HG02885 (cell line): ENCODE results near the gene PPID.
A peak's percentile ranks its signal among the peaks of the same experiment; 100 is the strongest.
"Not testable (repeated sequence)": the region's sequence is repeated elsewhere in the genome, so short reads cannot be mapped to it uniquely, and the experiment has no call there.

Experiments
- ATAC-seq: cut with Tn5 transposase; IDR thresholded peaks from one replicate; pipeline ENCODE4 v1.9.1; 2021; ENCODE audit warnings: mild to moderate bottlenecking; ENCODE audit not compliant: unreplicated experiment, poor library complexity

The PPID gene

DNA sequence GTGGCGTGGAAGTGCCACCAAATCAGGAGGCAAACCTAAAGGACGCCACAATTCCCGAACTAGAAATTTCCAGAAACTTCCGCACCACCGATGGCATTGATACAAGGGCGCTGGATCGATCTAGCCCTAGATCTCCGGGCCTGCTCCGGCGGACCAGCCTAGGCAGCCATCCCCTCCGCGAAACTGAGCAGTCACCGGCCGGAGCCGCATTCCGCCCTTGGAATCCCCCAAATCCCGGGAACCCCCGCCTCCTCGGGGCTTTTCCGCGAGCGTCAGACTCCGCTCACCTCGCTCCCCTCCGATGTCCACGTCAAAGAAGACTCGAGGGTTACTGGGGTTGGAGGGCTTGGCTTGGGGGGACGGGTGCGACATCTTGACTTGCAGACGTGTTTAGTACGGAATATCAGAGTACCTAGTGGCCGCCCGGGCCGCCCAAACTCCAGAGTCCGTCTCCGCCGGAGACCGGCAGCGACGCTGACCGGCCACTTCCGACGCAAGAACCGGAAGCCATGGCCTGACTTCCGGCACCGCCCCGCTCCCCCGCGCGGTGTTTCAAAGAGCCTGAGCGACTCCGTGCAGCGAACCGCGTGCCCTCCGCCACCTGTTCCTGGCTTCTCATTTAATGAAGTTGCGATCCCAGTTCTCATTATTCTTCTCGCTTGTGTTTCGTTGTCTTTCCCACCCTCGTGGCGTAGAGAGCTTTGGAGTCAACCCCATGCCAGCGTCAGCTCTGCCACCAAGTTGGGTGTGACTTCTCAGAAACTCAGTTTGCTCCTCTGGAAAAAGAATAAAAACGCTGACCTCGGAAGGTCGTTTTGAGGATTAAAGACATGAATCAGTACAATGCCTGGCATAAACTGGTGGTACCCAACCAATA, at the start of gene PPID:
Gene PPID (minus strand): TSS at position 480 of the 877 bp plus-strand sequence. CDS start 108 bp downstream, at position 372.
- peak; percentile 99 for ATAC-seq

DNA sequence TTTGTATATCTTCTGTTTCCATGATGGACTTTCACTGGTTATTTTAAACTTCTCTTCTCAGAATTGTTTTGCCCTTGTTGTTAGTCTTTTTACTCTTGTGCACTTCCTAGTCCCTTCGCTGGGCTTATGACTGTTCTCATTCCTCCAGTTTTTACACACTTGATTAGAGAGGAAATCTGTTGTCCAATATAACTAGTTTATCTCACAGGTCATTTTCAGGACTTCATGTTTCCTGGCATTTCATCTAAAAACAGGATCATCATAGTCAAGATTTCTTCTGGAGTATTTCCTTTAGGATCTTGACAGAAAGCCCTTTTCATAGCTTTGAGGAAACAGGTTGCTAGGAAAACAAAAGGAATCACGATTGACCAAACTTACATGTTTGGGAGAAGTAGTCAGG, 48.6 kb upstream of the PPID start:
- ATAC-seq = no peak

- no peak for ATAC-seq
Measured at GRCh38 chr4:158770671-158771070, 47.5 kb upstream of the PPID start.

GRCh38 chr4:158769175-158769921, 46.2 kb upstream of the PPID start:
- ATAC-seq = peak; percentile 33

DNA sequence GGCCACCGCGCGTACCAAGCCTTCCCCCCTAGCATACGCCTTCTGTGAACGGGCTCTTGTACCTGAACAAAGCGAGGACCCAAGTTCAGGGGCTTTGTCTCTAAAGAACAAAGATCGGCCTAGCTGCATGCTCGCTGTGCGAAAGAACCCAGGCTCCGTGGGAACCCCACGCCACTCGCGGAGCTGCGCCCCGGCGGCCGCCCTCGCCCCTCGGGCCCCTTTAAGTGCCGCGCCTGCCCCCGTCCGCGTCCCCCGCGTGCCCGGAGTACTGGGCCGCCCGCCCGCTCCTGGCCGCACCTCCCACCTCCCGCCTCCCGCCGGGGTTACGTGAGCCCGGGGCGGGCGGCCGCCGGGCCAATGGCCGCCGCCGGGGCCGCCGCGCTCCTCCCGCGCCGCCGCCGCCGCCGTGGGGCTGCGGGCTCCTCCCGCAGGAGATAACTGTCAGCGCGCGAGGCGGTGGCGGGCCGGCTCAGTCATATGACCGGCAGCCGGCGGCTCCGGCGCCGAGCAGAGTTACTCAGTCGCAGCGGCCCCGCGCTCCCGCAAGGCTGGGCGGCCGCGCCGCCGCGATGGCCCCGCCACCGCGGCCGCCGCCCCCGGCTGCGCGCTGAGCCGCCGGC, 45.5 kb upstream of the PPID start, which contains the start of gene FNIP2:
Gene FNIP2 (plus strand): TSS at position 472 of the 620 bp plus-strand sequence. CDS start 187 bp downstream, outside the sequence.
- ATAC-seq = peak; percentile 88

GRCh38 chr4:158767451-158767850, 44.3 kb upstream of the PPID start:
- no peak for ATAC-seq

GRCh38 chr4:158766434-158767044, 43.3 kb upstream of the PPID start:
- no peak for ATAC-seq

GRCh38 chr4:158763462-158763861, 40.3 kb upstream of the PPID start:
- no peak for ATAC-seq

GRCh38 chr4:158762553-158762952, 39.4 kb upstream of the PPID start:
- no peak for ATAC-seq

DNA sequence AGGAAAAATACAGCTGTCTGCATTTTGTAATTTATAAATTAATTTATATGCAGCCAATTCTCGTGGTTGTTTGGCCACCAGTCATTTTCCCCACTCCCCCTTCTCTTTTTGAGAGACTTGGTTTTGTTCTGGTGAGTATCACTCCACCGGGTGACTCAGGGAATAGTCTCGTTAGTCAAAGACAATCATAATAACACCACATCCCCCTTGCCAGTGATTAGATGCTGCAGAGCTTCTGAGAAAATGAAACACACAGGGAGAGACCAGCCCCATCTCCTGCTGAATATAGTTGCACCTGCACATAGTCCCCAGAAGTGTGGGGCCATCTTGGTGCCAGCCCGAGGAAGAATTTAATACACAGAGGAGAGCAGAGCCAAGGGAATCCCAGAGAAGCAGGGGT, 37.7 kb upstream of the PPID start:
- ATAC-seq = no peak

DNA sequence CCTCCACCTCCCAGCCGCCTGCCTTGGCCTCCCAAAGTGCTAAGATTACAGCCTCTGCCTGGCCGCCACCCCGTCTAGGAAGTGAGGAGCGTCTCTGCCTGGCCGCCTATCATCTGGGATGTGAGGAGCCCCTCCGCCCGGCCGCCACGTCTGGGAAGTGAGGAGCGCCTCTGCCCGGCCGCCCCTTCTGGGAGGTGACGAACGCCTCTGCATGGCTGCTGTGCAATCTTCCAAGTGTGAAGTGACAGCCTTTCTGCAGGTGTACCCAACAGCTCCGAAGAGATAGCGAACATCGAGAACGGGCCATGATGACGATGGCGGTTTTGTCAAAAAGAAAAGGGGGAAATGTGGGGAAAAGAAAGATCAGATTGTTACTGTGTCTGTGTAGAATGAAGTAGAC, 36.3 kb upstream of the PPID start:
- ATAC-seq = not testable (repeated sequence)

DNA sequence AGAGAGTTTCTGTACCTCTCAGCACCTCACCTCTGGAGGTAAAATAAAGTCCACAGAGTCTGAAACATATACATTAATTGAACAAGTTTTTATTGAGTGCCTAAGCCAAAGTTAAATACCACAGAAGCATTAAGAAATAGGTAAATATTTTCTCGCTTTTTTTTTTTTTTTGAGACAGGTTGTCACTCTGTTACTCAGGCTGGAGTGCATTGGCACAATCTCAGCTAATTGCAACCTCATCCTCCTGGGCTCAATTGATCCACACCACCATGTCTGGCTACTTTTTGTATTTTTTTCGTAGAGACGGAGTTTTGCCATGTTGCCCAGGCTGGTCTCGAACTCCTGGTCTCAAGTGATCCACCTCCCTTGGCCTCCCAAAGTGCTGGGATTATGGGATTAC, 35.5 kb upstream of the PPID start:
- ATAC-seq = no peak

DNA sequence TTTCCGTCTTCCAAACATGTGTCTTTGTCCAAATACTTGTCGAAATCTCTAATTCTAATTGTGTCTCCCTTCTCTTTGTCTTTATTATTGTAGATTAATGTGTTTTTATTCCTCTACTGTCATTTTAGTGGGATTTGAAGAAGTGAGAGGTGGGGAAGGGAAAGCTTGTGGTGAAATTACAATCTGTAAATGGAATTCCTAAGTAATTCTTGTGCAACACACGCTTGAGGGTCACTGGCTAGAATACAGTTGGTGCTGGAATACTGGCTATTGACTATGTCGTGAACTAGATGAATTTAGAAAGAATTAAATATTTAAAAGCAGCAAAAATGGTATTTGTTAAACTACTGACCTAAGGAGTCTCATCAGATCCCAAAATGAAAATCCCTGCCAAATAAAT, 34.9 kb upstream of the PPID start:
- no peak for ATAC-seq

GRCh38 chr4:158756588-158756987, 33.4 kb upstream of the PPID start:
- ATAC-seq = no peak

- not testable (repeated sequence) for ATAC-seq
Measured at GRCh38 chr4:158755819-158756218, 32.6 kb upstream of the PPID start.

DNA sequence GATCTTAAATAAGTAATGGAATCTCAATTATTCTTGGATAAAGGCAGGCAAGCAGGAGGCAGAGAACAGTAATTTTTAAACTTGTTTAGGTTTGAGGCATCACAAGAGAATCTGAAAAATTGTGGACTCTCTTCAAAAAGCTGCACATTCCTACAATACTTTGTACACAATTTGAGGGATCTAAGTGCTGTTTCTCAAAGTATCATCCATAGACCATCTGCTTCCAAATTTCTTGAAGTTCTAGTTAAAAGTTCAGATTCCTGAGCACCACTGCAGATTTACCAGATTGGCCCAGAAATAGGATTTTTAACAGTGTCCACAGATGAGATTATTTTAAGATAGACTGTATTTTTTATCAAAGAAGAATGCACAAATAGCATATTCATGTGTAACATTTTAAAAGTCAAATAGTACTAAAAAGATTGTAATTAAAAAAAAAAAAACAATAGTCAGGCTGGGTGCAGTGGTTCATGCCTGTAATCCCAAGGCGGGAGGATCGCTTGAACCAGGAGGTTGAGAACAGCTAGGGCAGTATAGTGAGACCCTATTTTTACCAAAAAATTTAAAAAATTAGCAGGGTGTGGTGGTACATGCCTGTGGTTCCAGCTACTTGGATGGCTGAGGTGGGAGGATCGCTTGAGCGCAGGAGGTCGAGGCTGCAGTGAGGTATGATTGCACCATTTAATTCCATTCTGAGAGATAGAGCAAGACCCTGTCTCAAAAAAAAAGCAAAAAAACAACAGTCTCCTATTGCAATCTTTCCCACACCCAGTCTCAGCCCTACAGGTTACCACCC, 31.4 kb upstream of the PPID start:
- no peak for ATAC-seq

DNA sequence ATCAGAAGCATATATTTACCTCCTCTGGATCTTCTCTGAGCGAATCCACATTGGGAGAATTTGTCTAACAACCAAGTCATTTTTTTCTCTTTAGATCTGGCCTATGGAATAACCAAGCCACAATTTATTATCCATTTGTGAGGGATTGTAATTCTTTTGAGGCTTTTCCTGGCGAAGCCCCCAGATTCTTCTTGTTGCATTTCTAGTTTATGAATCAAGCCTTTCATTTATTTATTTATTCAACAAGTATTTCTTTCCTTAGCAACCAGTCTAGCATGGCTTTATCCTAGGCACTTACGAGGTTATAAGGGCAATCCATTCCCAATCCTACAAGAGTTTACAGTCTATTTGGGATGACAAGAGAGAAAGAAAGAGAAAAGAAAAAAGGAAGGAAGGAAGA, 27.2 kb upstream of the PPID start:
- no peak for ATAC-seq

DNA sequence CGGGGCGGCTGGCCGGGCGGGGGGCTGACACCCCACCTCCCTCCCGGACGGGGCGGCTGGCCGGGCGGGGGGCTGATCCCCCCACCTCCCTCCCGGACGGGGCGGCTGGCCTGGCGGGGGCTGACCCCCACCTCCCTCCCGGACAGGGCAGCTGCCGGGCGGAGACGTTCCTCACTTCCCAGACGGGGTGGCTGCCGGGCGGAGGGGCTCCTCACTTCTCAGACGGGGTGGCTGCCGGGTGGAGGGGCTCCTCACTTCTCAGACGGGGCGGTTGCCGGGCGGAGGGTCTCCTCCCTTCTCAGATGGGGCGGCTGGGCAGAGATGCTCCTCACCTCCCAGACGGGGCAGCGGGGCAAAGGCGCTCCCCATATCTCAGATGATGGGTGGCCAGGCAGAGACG, 23.3 kb upstream of the PPID start:
- ATAC-seq = not testable (repeated sequence)

- no peak for ATAC-seq
Measured at GRCh38 chr4:158741326-158742021, 18.3 kb upstream of the PPID start.
